Renal cortical epithelial cell (primary cell): ENCODE measurements around the gene UMODL1. TPM values are rescaled to one million over a fixed set of nuclear protein-coding genes. Genes with fewer than 3 reads are reported as not detected.

Experiments used
- DNase-seq: peaks from one replicate; pipeline ENCODE4 v3.0.0-alpha.2; 2011; ENCODE audit warnings: low read depth
- total RNA-seq: library from RNA; depleted of rRNA; stranded (reverse); fragments of >200 nt; gene quantifications from 2 replicates; pipeline ENCODE4 v1.2.3, GENCODE V29; 2014

The UMODL1 gene, protein sequence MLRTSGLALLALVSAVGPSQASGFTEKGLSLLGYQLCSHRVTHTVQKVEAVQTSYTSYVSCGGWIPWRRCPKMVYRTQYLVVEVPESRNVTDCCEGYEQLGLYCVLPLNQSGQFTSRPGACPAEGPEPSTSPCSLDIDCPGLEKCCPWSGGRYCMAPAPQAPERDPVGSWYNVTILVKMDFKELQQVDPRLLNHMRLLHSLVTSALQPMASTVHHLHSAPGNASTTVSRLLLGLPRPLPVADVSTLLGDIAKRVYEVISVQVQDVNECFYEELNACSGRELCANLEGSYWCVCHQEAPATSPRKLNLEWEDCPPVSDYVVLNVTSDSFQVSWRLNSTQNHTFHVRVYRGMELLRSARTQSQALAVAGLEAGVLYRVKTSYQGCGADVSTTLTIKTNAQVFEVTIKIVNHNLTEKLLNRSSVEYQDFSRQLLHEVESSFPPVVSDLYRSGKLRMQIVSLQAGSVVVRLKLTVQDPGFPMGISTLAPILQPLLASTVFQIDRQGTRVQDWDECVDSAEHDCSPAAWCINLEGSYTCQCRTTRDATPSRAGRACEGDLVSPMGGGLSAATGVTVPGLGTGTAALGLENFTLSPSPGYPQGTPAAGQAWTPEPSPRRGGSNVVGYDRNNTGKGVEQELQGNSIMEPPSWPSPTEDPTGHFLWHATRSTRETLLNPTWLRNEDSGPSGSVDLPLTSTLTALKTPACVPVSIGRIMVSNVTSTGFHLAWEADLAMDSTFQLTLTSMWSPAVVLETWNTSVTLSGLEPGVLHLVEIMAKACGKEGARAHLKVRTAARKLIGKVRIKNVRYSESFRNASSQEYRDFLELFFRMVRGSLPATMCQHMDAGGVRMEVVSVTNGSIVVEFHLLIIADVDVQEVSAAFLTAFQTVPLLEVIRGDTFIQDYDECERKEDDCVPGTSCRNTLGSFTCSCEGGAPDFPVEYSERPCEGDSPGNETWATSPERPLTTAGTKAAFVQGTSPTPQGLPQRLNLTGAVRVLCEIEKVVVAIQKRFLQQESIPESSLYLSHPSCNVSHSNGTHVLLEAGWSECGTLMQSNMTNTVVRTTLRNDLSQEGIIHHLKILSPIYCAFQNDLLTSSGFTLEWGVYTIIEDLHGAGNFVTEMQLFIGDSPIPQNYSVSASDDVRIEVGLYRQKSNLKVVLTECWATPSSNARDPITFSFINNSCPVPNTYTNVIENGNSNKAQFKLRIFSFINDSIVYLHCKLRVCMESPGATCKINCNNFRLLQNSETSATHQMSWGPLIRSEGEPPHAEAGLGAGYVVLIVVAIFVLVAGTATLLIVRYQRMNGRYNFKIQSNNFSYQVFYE
- not detected in 2 replicates for total RNA-seq

DNA sequence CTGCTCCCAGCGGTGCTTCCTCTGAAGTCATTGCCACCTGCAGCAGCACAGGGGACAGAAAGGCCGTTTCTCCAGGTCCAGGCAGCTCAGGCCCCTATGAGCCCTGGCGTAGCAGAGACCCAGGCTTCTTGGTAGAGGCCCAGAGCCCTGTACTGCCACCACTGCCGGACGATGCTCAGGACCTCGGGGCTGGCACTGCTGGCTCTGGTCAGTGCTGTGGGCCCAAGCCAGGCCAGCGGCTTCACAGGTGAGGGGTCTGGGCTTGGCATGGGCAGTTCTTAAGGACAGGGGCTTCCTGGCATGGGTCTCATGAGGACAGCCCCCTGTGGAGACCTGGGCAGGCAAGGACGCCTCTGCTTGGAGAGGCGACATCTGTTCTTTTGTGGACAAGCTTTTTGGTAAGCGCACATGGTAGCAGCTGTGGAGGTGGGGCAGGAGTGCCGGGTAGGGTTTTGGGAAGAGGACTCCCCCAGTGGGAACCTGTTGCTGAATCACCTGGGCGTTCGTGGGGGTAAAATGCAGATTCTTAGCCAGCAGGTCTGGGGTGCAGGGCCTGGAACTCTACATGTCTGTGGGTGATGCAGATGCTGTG lies at the start of gene UMODL1:
Gene UMODL1, plus strand, starts transcription at position 172 of the 592 bp plus-strand sequence. Its CDS starts 0 bp downstream, at position 172.
- DNase-seq, result no peak

DNA sequence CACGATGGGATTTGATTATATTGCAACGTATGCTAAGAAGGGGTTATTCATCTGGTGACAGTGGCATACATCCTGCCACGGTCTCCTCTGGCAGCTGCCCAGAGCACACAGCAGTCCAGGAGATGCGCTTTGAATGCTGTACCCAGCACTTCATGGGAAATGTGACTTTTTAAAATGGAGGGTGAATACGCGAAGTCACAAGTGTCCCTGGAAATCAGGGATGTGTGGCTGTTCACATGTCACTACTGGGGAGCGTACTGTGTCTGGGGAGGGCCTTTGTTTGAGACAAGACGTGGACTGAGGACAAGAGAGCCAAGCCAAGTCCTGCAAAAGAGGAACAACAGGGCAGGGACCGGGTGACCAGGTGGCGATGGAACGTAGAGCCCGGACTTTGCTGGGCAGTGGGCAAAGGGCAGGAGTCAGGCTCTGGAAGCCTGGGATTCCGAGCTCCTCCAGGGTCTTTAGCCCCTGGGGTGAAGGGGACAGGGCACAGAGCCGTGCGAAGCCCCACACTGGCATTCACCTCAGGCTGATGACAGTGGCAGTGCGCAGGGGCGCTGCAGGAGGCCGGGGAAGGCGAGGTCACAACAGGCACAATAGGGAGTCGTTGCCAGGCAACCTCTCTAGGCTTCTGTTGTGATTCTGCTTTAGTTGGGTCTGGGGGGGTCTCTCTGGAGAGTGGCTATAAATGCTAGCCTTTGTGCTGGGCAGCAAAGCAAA lies 49.6 kb upstream of the UMODL1 start:
- no peak for DNase-seq

DNA sequence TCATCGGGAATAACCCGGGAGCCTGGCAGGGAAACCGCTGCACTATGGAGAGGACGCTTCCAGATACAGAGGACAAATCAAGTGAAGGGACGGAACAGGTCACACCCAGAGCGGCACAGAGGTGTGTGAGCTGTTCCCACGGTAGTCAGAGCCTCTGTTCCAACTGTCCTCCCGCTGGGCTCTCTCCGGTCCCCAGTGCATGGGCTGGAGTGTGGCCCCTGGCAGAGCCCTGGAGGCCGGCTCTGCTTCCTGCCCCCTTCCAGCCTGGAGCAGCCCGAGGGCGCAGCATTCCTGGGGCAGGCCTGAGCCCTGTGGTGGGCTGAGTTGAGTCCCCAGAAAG lies 49.1 kb upstream of the UMODL1 start:
- DNase-seq, result no peak

GRCh38 chr21:42022906-42023305 lies 48.2 kb upstream of the UMODL1 start:
- DNase-seq, result no peak

GRCh38 chr21:42025376-42026081 lies 45.6 kb upstream of the UMODL1 start:
- DNase-seq, result peak; percentile 12

DNA sequence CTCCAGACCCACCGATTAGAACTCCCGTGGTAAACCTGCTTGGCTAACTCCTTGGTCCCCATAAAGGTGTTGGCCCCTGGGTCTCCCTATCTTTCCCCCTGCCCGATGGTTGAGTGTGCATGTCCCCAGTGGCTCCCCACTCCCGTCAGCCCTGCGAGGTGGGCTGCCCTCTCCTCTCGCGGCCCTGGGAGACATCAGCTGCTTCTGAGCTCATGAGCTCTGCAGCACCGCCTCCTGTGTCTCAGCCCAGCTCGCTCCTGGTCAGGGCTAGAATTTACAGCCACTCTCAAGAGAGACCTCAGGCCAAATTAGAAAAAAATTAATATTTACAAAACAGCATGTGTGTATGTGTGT lies 45.1 kb upstream of the UMODL1 start:
- no peak for DNase-seq

- no peak for DNase-seq
Observed at GRCh38 chr21:42027085-42027821, 43.9 kb upstream of the UMODL1 start.

- DNase-seq, result no peak
Observed at GRCh38 chr21:42027822-42028765, 43.0 kb upstream of the UMODL1 start.

DNA sequence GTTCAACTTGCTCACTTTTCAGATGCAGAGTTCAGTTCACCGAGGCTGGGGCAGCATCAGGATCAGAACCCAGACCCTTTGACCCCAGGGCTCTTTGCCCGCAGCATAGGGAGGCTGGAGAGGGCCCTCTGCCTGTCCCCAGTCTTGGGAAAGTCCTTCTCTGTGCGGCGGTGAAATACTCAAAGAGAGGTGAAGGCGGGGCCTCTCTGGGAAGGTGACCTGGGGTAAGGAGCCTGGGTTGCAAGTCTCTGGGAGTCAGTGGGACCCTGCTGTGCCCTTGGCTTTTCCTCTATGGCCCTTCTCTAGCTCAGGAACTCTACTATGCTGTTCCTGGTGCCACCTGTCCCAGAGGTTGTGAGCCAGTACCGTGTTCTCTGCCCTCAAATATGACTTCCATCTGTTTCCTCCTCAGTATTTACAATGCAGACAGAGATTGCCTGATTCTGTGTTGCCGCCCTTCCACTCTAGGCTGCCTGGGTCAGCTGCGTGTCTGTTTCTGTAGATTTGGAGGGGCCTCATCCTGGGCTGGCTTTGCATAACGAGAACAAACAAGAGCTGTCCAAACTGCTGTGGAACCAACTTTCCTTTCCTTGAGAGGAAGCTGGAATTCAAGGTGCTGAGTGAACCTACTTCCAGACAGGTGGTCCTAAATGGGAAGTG lies 42.2 kb upstream of the UMODL1 start:
- DNase-seq, result no peak

- no peak for DNase-seq
Observed at GRCh38 chr21:42030311-42030710, 40.8 kb upstream of the UMODL1 start.

DNA sequence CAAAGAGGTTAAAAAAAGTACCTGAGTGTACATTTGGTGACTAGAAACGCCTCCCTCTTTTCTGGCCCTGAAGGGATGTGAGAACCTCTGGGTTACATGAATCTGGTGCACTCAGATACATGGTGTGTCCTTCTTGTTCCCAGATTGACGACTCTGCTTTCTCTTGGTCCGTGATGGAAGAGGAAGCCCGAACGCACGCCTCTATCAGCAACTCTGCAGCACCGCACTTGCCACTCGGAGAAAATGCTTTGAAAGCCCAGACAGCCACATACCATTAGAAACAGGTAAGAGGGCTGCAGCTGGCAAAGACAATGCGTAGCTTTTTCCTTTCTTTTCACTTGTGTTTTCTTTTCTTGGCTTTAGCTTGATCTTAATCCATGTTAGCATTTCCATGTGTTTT lies 39.9 kb upstream of the UMODL1 start:
- DNase-seq, result no peak

DNA sequence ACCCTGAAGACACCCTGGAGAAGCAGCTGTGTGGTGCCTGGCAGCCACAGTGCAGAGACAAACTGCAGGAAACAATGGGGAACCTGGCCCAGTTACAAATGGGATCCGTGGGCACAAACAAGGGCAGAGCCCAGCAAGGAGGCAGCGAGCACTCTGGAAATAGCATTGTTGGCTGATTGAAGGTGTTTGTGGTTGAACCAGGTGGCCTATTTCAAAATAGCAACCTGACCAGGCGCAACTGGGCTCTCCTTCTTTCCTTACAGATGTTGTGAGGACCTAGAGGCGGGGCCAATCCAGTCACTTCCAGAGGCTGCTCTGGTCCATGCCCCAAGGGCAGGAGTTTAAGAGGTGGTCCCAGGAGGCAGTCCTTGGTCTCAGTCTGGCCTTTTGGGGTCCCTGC lies 39.3 kb upstream of the UMODL1 start:
- DNase-seq, result no peak

DNA sequence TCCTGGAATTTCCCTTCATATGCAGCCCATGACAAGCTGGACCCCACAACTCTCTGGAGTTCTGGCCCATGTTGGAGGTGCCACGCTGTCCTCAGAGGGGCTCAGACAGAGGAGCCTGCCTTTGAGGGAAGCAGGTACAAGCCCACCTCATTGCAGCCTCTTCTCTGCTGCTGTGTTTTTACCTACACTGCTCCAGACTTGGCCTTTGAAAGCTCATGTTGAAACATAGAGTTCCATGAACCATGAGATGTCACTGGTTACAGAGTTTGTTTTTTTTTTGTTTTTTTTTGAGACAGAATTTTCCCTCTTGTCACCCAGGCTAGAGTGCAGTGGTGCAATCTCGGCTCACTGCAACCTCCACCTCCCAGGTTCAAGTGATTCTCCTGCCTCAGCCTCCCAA lies 38.9 kb upstream of the UMODL1 start:
- DNase-seq, result no peak

DNA sequence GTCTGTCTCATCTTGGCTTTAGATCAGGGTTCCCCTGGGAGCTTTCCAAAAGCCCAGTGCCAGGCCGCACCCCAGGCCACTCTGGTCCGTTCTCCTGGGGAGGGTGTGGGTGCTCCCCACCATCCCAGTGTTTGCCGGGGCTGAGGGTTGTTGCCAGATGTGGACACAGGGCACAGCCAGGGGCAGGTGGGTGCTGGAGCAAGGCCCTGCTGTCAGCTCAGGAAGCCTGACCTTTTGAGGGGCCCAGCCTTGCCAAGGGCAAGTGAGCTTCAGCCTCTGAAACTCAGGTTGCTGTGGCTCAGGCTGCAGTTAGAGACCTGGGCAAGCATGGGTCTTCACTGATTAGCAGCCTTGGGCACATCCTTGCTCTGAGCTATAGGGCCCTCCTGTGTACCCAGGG lies 38.1 kb upstream of the UMODL1 start:
- no peak for DNase-seq

- no peak for DNase-seq
Observed at GRCh38 chr21:42036313-42036712, 34.8 kb upstream of the UMODL1 start.

DNA sequence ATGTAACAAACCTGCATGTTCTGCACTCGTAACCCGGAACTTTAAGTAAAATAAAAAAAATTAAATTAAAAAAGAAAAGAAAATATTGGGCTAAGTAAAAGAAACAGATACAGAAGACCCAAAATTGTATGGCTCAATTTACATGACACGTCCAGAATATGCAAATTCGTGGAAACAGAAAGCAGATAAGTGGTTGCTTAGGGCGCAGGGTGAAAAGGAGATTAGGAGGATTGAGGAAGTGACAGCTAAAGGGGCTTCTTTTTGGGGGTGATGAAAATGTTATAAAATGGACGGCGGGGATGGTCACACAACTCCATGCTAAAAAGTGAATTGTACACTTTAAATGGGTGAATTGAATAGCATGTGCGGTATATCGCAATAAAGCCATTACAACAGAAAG lies 33.6 kb upstream of the UMODL1 start:
- no peak for DNase-seq

GRCh38 chr21:42037943-42038342 lies 33.2 kb upstream of the UMODL1 start:
- no peak for DNase-seq

DNA sequence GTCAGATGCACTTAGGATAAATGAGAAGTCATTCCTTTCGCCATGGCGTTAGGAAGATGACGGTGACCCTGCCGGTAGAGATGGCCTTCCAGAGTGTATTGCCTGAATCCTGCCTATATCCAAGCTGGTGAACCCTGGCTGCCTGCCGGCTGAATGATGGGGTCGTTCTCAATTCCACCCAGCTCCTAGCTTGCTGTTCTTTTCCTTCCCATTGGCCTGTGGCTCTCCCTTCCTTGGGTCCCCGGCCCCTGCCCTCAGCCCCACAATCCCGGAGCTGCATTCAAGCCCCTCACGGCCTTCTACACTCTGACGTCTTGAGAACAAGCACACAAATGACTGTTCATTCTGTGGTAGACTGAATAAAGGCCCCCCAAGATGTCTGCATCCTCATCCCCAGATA lies 32.7 kb upstream of the UMODL1 start:
- no peak for DNase-seq
